GM21825 (cell line): Measurements from ENCODE around the gene PTOV1.

Source experiments
- ATAC-seq: cut with Tn5 transposase; IDR thresholded peaks from one replicate; pipeline ENCODE4 v1.9.1; 2021; ENCODE audit warnings: mild to moderate bottlenecking, moderate library complexity; ENCODE audit not compliant: unreplicated experiment

The PTOV1 gene

GRCh38 chr19:49873129-49873521 is 22.2 kb downstream of the PTOV1 start:
- ATAC-seq: no peak

GRCh38 chr19:49873834-49874233 is 22.9 kb downstream of the PTOV1 start:
- ATAC-seq: no peak

- no peak for ATAC-seq
Observed at GRCh38 chr19:49874503-49875157, 23.7 kb downstream of the PTOV1 start.

GRCh38 chr19:49875177-49875576 is 24.2 kb downstream of the PTOV1 start:
- ATAC-seq: no peak

- ATAC-seq: no peak
Observed at GRCh38 chr19:49875857-49876421, 25.0 kb downstream of the PTOV1 start.

- ATAC-seq: peak; percentile 47
Observed at GRCh38 chr19:49876422-49877019, 25.6 kb downstream of the PTOV1 start.

GRCh38 chr19:49877020-49877878 is 26.3 kb downstream of the PTOV1 start, which contains the start of the genes AKT1S1 and TBC1D17:
Gene AKT1S1, minus strand, starts transcription at chr19:49877355. Its CDS starts 4,060 bp downstream, at chr19:49873295.
Gene TBC1D17, plus strand, starts transcription at chr19:49877702. Its CDS starts 22 bp downstream, at chr19:49877724.
- peak; percentile 53 for ATAC-seq

- ATAC-seq: peak; percentile 48
Observed at GRCh38 chr19:49877879-49878743, 27.2 kb downstream of the PTOV1 start.

GRCh38 chr19:49878744-49879070 is 27.7 kb downstream of the PTOV1 start:
- no peak for ATAC-seq

- no peak for ATAC-seq
Observed at GRCh38 chr19:49879243-49879963, 28.4 kb downstream of the PTOV1 start.

GRCh38 chr19:49880162-49880869 is 29.4 kb downstream of the PTOV1 start:
- no peak for ATAC-seq

- ATAC-seq: no peak
Observed at GRCh38 chr19:49881186-49881585, 30.2 kb downstream of the PTOV1 start.

GRCh38 chr19:49881672-49882394 is 30.9 kb downstream of the PTOV1 start:
- ATAC-seq: no peak

- no peak for ATAC-seq
Observed at GRCh38 chr19:49882643-49883042, 31.7 kb downstream of the PTOV1 start.

GRCh38 chr19:49883094-49883493 is 32.1 kb downstream of the PTOV1 start:
- no peak for ATAC-seq

- no peak for ATAC-seq
Observed at GRCh38 chr19:49884109-49884508, 33.1 kb downstream of the PTOV1 start.

- no peak for ATAC-seq
Observed at GRCh38 chr19:49884760-49885159, 33.8 kb downstream of the PTOV1 start.

- ATAC-seq: no peak
Observed at GRCh38 chr19:49887037-49887664, 36.2 kb downstream of the PTOV1 start.
